ENCODE data around the gene DACH1.
"Not testable (repeated sequence)": the region's sequence is repeated elsewhere in the genome, so short reads cannot be mapped to it uniquely, and the experiment has no call there.

The DACH1 gene

DNA sequence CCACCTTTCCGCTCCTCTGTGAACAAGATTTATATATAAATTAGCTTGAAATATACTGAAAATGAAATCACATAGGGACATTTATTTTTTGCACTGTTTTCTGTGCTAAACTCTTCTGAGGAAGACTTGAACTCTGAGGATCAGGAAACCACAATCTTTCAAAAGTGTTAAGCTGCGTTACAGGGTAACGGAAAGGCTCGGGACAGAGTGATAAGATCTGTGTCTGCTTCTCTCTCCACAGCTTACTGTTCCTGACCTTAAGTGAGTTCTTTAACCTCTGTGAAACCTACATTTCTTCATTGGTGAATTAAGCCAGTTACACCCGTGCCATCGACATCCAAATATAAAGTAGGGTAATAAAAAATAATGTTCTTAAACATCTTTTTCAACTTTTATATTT lies 38.9 kb downstream of the DACH1 start:
- DNase-seq = no peak

DNA sequence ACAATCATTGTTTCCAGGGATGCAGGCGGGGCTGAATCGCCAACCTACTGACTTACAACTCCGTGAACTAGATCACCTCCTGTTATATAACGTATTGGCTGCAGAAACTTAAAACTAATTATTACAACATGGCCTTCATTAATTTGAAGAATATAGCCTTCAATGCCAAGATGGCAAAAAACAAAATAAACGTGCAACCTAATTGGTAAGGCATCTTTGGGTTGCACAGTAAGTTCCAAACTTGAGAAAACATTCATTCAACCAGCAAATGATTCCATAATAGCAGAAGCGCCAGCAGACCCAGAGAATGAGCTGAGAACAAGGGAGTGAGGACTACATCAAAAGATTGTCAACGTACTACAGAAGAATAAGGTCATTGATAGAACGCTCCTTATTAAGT lies 39.8 kb downstream of the DACH1 start:
- no peak for DNase-seq

DNA sequence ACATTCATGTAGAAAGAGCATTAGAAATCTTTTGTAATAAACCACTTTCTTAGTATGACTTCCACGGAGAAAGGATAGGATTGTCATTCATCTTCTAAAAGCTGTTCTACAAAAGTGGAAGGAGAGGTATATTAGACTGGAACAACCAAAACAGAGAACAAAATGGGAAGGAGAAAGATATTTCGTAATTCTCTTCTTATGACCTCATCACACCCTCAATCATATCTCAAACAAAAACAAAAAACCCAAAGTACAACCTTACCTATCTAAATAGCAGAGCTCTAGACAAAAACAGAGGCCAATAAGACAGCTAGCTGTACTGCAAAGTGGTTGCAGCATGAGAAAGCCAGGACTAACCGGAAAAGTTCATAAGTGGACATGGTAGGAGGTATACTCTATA lies 46.3 kb downstream of the DACH1 start:
- DNase-seq = no peak

DNA sequence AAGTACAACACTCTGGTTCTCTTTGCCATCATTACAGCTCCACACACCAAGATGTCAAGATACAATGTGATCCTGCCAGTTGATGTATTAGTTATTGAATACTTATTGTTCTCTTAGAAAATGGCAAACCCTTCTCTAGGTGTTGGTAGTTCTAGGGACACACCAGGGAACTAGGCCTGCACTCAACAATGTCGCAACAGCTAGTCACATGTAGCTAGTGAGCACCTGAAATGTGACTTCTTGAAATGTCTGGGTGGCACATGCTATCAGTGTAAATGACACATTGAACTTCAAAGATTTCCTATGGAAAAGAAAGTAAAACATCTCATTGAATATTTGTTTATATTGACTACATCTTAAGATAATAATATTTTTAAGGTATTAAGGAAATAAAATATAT lies 49.7 kb downstream of the DACH1 start:
- no peak for DNase-seq

DNA sequence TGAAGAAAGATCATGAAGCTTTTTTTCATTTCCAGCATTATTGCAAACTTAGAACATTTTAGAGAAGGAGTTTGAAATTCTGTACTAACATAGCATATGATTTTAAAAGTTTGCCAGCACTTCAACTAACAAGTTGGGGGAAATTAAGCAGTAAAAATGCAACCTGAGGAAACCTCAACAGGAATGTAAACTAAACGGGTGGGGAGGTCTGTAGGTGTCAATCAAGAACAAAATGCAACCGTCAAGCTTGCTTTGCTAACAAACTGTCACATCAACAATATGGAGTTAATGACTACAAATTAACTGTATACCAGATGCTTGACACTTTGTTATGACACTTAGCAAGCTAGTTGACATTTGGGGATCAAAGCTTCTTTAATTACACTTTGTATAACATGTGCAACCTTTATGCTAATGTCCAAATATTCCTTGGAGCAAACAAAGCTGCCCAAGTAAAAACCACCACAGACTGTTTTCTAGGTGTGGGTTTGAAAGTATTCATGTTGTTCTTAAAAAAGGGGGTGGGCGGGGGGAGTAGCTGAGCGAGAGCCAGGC lies 52.1 kb downstream of the DACH1 start:
- no peak for DNase-seq

DNA sequence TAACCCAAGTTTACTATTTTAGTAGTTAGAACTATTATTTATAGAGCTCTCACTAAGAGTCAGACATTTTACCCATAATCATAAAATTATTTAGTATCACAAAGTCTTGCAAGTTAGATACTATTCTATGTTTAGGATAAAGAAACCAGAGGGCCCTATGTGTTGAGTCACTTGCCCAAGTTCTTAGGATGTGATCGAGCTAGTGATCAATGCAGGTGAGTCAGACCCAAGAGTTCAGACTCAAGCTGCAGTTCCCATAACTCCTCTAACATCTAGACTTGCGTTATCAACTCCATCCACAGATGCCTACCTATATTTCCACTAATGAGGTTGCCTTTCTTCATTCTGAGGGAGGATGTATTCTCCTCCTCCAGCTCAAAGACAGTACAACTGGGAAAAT lies 53.8 kb downstream of the DACH1 start:
- no peak for DNase-seq

DNA sequence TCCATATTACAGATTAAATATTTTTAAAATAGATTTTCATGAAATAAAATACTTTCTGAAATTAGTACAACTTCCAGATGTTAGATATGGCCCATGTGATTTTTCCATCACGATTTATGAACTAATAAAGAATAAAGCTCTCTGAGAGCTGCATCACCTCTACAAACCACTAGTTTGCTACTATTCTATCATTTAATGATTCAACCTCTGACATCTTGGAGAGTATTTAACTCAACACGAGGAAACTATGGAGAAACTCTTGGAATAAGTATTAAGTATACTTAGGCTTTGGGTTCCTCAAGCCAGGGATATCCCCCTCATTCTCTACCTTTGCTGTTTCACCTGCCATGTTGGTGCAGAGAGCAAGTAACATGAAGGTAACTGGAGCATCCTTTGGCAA lies 55.7 kb downstream of the DACH1 start:
- no peak for DNase-seq

DNA sequence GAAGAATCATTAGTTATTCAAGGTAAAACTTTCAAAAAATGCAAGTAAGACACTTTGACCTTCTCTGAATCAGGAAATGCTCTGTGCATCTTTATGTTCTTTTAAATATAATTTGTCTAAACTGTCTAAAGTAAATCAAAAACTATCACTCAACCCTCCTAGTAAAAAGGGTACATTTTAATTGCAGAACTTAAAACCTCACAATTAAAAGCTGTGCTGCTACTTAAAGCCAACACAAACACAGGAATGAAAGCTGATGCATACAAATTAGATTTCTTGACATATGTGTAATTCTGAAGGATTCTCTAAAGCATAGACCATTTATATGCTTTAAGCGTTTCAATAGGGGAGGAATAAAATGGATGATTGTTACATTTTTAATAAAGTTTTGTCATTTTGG lies 58.3 kb downstream of the DACH1 start:
- no peak for DNase-seq

DNA sequence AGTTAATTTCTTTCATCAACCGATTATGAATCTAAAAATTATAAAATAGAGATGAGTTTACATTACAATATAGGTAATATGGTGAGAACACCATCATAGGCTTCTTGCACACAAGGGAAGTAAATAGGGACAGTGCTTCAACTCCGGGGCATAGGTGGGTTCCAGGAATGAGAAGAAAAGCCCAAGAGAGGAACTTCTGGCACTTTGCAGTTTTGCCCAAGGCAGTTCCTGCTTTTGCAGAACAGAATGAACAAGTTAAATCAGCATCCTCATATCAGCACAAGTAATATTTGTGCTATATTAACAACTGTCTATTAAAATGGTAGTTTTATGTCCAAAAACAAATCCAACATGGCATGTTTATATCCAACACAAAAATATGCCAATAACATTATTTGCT lies 60.1 kb downstream of the DACH1 start:
- no peak for DNase-seq

DNA sequence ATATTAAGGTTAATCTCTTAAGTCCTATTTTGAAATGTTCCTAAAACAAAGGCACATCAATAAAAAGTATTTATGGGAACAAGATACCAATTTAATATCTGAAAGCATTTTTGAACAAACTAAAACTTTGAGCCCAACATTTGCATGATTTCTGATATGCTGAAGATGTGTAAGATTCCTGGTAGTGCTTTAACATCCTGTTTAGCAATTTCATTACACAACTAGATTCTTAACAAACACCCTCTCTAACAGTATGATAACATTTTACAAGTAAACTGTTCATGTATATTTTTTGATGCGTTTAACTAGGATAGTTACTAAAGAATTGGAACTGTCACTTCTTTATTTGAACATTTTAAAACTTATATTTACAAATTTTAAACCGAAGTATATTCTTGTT lies 63.9 kb downstream of the DACH1 start:
- no peak for DNase-seq

DNA sequence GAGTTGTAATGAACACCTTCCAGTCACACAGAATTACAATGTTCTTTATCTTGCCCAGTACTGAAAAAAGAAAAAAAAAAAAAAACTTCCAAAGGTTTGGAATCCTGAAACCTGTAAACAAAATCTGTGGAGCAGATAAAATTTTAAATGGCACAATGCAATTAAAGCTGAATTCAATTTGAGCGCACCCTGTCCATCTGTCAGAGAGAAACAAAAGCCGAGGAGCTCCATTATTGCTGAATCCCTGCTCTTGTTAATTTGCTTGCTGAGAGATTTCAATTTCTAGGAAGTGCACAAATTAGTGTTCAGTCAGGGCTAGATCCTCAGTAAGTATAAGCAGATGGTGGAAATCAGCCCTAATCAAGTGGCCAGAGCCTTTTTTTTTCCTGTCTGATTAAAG lies 65.2 kb downstream of the DACH1 start:
- DNase-seq = no peak

DNA sequence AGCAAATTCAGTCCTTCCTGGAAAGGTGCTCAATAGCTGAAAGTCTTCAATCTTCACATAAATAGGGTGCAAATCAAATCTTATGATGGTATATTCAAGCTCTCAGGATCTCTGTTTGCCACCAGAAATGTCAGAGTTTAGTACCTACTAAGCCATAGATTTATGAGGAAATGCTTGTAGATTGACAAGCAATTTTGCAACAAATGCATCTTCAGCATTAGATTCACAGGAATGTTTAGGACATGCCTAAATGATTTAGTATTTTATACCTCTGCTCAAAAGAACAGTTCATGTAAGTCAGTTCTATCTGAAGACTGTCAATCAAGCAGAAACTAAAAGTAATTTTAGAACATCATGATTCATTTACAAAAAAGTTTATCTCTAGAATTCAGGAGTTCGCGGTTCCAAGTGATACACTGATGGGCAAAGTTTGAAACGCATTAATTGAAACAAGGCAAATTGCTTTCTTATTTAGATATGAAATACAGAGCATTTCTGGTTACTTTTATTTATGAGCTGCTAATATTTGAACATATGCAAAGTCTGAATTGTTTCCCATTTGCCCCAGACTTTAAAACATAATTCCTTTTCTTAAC lies 65.7 kb downstream of the DACH1 start:
- no peak for DNase-seq

DNA sequence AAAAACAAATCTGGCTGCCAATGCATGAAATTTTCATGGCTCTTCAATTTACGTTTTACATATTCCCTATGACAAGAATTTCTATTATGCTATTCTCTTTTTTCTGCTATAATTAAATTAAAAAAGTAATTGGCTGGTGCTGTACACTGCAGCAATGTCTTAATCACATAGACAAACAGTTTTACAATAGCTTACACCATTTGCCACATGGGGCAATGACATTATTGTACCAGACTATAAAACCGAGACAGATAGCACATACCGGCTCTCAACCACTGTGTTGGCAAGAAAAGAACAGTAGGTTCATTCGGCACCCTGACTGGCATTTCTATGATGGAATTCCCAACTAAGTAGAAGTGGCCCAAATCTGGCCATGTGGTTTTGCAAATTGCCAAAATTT lies 67.7 kb downstream of the DACH1 start:
- no peak for DNase-seq

DNA sequence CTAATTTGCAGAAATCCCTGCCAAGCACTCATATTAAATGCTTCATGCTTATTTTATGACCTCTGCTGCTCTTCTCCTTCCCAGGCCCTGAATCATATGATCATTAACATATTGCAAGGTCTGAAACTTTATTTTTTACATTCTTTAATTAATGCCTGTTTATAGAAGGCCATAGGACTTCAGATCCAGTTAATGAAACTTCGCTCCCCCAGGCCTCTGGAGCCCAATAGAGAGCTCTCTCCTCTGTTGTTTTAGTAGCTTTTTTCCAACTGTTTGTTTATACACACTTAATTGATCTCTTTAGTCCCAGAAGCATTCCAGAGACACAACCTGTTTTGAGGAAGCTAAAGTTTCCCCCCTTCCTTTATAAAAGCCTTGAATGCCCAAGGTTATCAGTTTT lies 68.3 kb downstream of the DACH1 start:
- no peak for DNase-seq

DNA sequence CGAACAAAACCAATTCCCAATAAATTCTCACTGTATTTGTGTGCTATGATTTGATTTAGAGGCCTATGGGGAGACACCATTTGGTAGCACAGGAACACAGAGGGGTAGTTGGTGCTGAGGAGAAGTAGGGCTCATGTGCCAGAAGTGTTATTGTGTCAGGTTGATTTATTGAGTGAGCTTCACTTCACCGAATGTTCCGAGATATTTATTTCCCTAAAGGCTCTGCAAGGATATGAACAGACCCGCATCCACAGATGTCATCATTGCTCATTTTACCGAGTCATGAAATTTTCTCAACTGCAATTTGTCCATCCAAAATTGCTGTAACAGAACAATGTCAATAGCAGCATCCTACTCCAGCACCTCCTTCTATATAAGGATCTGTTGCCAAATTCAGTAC lies 69.5 kb downstream of the DACH1 start:
- no peak for DNase-seq

DNA sequence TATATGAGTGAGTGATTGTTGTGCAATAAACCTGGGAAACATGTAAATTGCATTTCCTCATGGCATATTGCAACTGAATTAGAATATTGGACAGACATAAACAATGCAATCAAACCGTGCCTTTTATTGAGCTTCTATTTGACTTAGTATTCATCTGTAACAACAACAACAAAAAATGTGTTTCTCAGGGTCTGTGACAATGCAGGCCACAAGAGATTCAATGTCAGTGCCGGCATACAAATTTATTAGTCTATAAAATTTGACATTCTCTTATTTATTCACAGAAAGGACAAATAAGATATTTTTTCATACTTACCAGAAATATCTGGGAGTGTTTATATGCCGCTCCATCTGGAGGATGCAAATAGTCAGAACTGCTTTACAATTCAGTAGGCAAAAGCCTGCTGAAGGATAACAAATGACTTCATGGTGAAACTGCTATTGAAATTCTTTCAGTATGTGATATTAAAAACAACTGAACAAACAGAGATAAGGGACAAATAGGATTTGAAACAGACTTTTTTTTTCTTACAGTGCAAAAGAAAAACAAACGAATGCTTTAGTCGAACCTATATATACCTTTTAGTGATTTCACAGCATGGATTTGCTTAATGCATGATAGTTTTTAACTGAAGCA lies 77.2 kb downstream of the DACH1 start:
- no peak for DNase-seq

DNA sequence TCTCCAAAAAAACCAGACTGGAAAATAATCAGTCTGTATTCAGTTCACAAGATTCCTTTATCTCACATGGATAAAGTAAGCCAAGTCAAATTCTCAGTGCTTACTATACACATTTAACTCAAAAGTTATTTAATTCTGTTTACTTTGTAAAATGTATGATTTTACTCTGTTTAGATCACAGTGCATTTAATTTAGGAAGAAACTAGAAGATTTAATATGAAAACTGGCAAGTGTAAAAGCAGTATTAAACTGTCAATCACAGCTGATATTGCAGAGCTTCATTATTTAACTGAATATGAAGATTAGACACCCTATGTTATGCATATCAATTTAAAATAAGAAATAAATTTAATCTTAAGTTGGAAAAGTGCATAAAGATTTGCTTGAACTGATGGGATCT lies 78.0 kb downstream of the DACH1 start:
- DNase-seq = no peak

DNA sequence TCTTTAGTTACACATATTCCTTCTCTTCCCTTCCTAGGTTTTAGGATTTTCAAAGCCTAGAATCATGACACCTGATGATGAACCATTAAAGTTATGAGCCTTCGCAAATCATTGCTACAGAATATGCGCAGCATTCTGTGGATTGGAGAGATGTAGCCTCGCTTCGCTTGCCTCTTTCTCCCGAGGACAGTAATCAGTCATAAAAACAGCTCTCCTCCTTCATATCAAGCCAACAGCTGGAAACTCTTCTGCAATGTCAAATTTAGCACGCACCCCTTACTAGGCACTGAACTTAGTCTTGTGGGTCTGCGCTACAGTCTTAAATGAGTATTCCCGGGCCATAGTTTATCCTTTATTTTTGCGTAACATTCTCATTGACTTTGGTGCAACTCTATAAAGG lies 79.6 kb downstream of the DACH1 start:
- DNase-seq = no peak

DNA sequence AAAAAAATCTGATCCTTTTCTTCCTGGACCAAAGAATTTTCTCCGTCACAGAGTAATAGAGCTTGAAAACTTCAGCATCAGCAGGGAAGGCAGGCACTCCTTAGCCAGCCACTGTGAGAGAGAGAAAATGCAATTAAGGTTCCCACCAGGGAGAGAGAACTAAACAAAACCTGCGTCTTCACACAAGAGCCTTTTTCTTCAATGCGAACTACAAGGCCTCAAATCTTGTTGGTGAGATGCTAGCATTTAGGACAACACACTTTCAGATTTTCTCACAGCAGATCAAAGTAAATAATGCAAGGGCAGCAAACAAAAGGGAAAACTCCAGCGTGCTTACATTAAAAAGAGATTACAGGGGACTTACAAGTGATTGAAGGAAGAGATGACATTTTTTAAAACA lies 80.1 kb downstream of the DACH1 start:
- no peak for DNase-seq

DNA sequence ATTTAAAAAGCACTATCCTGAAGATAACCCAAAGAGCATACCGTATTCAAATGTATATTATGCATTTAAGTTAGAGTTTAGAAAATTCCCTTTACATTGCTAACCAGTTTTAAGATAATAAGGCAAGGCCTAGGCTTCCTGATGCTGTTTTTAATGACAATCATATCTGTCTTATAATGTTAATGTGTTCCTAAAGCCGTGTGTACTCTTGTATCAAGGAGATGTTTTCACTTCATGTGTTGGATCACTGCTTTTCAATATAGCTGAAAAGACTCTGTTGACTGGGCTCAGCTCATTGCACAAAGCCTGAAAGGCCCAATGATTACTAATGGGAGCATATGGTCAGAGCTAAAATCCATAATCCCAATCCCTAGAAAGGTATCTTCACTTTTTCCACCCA lies 81.6 kb downstream of the DACH1 start:
- DNase-seq = no peak

DNA sequence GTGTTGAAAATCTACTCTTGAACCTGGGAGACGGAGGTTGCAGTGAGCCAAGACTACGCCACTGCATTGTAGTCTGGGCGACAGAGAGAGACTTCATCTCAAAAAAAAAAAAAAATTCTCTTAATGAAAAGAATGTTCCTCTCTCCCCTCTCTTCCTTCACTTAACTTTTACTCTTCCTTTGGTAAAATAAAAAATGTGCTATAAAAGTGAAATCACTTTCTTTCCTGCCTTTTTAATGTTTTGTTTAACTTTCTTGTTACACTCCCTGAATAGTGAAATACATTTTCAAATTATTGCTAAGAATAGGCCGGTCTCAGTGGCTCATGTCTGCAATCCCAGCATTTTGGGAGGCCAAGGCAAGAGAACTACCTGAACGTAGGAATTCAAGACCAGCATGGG lies 86.5 kb downstream of the DACH1 start:
- no peak for DNase-seq

DNA sequence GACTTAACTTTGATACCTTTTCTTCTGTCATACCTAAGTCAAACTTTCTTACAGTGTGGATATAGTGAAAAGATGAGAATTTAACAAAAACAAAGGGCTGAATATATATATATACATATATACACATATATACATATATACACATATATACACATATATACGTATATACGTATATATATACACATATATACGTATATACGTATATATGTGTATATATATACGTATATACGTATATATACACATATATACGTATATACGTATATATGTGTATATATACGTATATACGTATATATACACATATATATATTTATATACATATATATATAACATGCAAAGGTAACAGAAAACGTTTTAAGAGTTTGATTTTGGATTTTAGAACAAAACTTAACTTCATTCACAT lies 88.0 kb downstream of the DACH1 start:
- DNase-seq = not testable (repeated sequence)

DNA sequence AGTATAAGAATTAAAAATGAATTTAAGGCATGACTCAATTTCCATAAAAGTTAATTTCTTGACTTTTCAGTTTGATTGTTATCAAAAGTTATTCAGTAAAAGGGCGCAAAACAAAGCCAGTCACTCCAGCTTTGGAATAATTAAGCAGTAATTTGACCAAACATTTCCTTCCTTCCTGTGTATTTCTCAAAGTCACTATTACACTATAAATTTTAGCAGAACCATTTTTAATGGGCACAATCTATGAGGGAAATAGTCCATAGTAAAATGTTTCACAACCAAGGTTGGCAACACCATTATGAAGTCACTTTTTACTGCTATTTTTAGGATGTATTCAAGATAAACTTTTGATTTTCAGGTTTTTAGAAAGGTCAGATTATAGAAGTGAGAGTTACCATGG lies 91.0 kb downstream of the DACH1 start:
- DNase-seq = no peak

DNA sequence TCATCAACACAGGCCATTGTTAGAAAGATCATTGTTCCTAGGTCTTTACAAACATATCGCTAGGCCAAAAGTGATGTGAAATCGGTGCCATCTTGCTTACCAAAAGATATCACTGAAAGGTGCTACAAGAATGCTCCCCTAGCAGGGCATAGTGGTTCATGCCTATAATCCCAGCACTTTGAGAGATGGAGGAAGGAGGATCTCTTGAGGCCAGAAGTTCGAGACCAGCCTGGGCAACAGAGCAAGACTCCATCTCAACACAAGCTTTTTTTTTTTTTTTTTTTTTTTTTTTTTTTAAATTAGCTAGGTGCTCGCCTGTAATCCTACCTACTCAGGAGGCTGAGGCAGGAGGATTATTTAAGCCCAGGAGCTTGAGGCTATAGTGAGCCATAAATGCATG lies 92.1 kb downstream of the DACH1 start:
- DNase-seq = no peak

DNA sequence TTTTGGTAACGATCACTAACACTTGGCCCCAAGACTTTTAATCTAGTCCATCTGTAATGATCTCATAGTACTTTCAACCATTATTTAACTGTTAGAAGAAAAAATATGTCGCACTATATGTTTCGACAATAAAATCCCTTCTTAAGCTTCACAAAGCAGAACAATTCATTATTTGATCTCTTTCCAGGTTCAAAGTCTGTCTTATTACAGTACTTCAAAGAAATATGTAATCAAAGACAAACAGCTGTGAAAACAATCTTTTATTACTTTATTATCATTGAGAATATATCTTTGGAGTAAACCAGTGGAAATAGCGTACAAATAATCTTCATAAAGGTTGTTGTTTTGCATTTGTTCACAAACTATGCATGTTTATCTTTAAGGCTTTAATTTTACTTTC lies 93.5 kb downstream of the DACH1 start:
- DNase-seq = no peak

All from T-helper 1 cell (primary cell).